ENCODE measurements around the gene AIPL1. TPM values are rescaled to one million over a fixed set of nuclear protein-coding genes. Genes with fewer than 3 reads are reported as not detected.
A peak's percentile ranks its signal among the peaks of the same experiment; 100 is the strongest.

AIPL1 gene
- polyA plus RNA-seq, 1 donor (not counting 4 experiments of a cell fraction or from before 2014, with no cell fraction given), result not detected

DNA sequence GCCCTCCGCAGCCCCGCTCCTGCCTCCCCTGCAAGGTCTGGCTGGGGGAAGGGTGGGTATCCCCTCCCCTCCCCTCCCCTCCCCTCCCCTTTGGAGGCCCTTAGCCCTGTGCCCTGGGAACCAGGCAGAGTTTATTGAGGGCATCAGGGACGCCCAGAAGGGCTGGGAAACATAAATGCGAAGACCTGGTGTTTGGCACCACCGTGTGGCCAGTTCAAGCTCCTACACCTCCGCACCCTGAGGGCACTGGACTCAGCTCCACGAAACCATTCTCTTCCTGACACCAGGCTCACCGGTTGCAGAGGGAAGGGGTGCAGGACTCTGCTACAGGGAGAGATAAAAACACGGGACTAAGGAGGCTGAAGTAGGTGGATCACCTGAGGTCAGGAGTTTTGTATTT, 1.0 kb upstream of the AIPL1 start:
- Histone ChIP-seq H3K4me1 (ENCODE audit: control insufficient read depth, extremely low read depth, insufficient read depth, low read length) (no peaks in the 10 kb centered on the region), H3K9me1 (ENCODE audit: control insufficient read depth, extremely low read depth, insufficient read depth, low read length) (no peaks in the 10 kb centered on the region), H3K27me3 (ENCODE audit: control insufficient read depth, extremely low read depth, insufficient read depth, low read length) (peaks cover 7% of the 10 kb centered on the region), H3K9ac (ENCODE audit: control insufficient read depth, extremely low read depth, insufficient read depth, low read length) (no peak overlapping the region), H3K79me2 (ENCODE audit: control insufficient read depth, insufficient read depth, low read length) (no peaks in the 10 kb centered on the region), H3K9me3 (ENCODE audit: control insufficient read depth, low read depth, low read length) (no peaks in the 10 kb centered on the region), H3K4me2 (ENCODE audit: control insufficient read depth, extremely low read depth, insufficient read depth, low read depth, low read length) (no peak overlapping the region), H3K36me3 (ENCODE audit: control insufficient read depth in 2 of 2, extremely low read depth in 1 of 2, insufficient read depth in 2 of 2, low read length in 2 of 2) (no peaks in the 10 kb centered on the region), H3K4me3 (ENCODE audit: control insufficient read depth in 2 of 3, extremely low read depth in 1 of 3, insufficient read depth in 2 of 3, low read depth in 1 of 3, low read length in 3 of 3) (no peak overlapping the region), H3K27ac (ENCODE audit: control insufficient read depth, insufficient read depth, low read length) (no peak overlapping the region), H4K20me1 (ENCODE audit: control insufficient read depth, extremely low read depth, insufficient read depth, low read length) (no peaks in the 10 kb centered on the region), H2AFZ (ENCODE audit: control insufficient read depth, low read length) (no peak overlapping the region)
- dilution Hi-C loops (cut with MboI; ENCODE audit: extremely low pct_ligation_motif_present, low sequenced_read_pairs), result no loop called here
- peak; percentile 32 for DNase-seq (ENCODE audit: low read depth, low spot score)
- TF ChIP-seq EZH2 (IDR thresholded peaks at IDR 0.05; ENCODE audit: low read length), result no peak
- TF ChIP-seq, protein P1, sequence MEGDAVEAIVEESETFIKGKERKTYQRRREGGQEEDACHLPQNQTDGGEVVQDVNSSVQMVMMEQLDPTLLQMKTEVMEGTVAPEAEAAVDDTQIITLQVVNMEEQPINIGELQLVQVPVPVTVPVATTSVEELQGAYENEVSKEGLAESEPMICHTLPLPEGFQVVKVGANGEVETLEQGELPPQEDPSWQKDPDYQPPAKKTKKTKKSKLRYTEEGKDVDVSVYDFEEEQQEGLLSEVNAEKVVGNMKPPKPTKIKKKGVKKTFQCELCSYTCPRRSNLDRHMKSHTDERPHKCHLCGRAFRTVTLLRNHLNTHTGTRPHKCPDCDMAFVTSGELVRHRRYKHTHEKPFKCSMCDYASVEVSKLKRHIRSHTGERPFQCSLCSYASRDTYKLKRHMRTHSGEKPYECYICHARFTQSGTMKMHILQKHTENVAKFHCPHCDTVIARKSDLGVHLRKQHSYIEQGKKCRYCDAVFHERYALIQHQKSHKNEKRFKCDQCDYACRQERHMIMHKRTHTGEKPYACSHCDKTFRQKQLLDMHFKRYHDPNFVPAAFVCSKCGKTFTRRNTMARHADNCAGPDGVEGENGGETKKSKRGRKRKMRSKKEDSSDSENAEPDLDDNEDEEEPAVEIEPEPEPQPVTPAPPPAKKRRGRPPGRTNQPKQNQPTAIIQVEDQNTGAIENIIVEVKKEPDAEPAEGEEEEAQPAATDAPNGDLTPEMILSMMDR (optimal IDR thresholded peaks at IDR 0.05 in 1 of 3, IDR thresholded peaks at IDR 0.05 in 1 of 3, conservative IDR thresholded peaks at IDR 0.05 in 1 of 3; ENCODE audit: extremely low read depth in 1 of 3, insufficient read depth in 2 of 3, low read length in 3 of 3), result peak; percentile 81 to 93 (median 85)
- FAIRE-seq, result peak; percentile 78

DNA sequence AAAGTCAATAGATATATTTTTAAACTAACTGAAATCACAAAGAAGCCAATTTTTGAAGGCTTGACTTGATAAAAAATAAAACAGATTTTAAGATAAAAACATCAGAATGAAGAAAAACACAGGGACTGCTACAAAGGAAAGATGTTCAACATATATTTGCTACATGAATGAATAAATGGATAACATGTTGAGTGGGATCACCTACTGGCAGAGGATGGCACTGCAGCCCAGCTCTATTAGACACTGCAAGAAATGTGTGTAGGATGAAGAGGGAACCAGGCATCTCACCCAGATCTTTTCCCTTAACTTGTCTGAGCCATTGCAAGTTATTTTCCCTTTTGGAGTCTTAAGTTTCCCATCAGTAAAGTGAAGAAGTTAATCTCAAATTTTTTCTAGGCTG, 4.2 kb downstream of the AIPL1 start:
- dilution Hi-C loops (cut with MboI; ENCODE audit: extremely low pct_ligation_motif_present, low sequenced_read_pairs), result no loop called here
- FAIRE-seq (no peak), DNase-seq (ENCODE audit: low read depth, low spot score) (no peak)
- H3K36me3 ChIP-seq (ENCODE audit: control insufficient read depth in 2 of 2, extremely low read depth in 1 of 2, insufficient read depth in 2 of 2, low read length in 2 of 2), result no peaks in the 10 kb centered on the region
- no peak overlapping the region for H2AFZ ChIP-seq (ENCODE audit: control insufficient read depth, low read length)
- H3K9me3 ChIP-seq (ENCODE audit: control insufficient read depth, low read depth, low read length), result no peaks in the 10 kb centered on the region
- no peaks in the 10 kb centered on the region for H3K79me2 ChIP-seq (ENCODE audit: control insufficient read depth, insufficient read depth, low read length)
- H3K4me3 ChIP-seq (ENCODE audit: control insufficient read depth in 2 of 3, extremely low read depth in 1 of 3, insufficient read depth in 2 of 3, low read depth in 1 of 3, low read length in 3 of 3), result no peak overlapping the region
- H3K4me1 ChIP-seq (ENCODE audit: control insufficient read depth, extremely low read depth, insufficient read depth, low read length), result no peaks in the 10 kb centered on the region
- H3K9me1 ChIP-seq (ENCODE audit: control insufficient read depth, extremely low read depth, insufficient read depth, low read length), result no peaks in the 10 kb centered on the region
- H4K20me1 ChIP-seq (ENCODE audit: control insufficient read depth, extremely low read depth, insufficient read depth, low read length), result no peaks in the 10 kb centered on the region
- H3K4me2 ChIP-seq (ENCODE audit: control insufficient read depth, extremely low read depth, insufficient read depth, low read depth, low read length), result no peak overlapping the region
- H3K27me3 ChIP-seq (ENCODE audit: control insufficient read depth, extremely low read depth, insufficient read depth, low read length), result no peaks in the 10 kb centered on the region
- no peak overlapping the region for H3K27ac ChIP-seq (ENCODE audit: control insufficient read depth, insufficient read depth, low read length)
- H3K9ac ChIP-seq (ENCODE audit: control insufficient read depth, extremely low read depth, insufficient read depth, low read length), result no peak overlapping the region
- TF ChIP-seq, protein P1 (optimal IDR thresholded peaks at IDR 0.05 in 1 of 3, IDR thresholded peaks at IDR 0.05 in 1 of 3, conservative IDR thresholded peaks at IDR 0.05 in 1 of 3; ENCODE audit: extremely low read depth in 1 of 3, insufficient read depth in 2 of 3, low read length in 3 of 3), result peak; percentile 20 to 44 (median 39)
- TF ChIP-seq EZH2 (IDR thresholded peaks at IDR 0.05; ENCODE audit: low read length), result no peak
